IgD-negative memory B cell (primary cell): Measurements from ENCODE around the gene PCCA. TPM values are rescaled to one million over a fixed set of nuclear protein-coding genes. Genes with fewer than 3 reads are reported as not detected.
"Not testable (repeated sequence)": the region's sequence is repeated elsewhere in the genome, so short reads cannot be mapped to it uniquely, and the experiment has no call there.

Experiments
- H3K27ac Mint-ChIP-seq, 3 donors: one replicate each; pipeline ENCODE4 v1.8.0; 2020 to 2022; ENCODE audit warnings: mild to moderate bottlenecking in 3 of 3, mixed read lengths in 3 of 3, moderate library complexity in 1 of 3
- H3K27me3 Mint-ChIP-seq: one replicate; pipeline ENCODE4 v1.8.0; 2021; ENCODE audit warnings: mixed read lengths
- H3K36me3 Mint-ChIP-seq: one replicate; pipeline ENCODE4 v1.8.0; 2020; ENCODE audit warnings: mild to moderate bottlenecking, mixed read lengths
- H3K4me1 Mint-ChIP-seq, 3 donors: one replicate each; pipeline ENCODE4 v1.8.0; 2020 to 2022; ENCODE audit warnings: mixed read lengths in 3 of 3, mild to moderate bottlenecking in 1 of 3
- H3K4me3 Mint-ChIP-seq, 4 donors: one replicate each; pipeline ENCODE4 v1.8.0; 2020 to 2022; ENCODE audit warnings: mild to moderate bottlenecking in 4 of 4, mixed read lengths in 4 of 4, moderate library complexity in 3 of 4
- H3K9me3 Mint-ChIP-seq, 3 donors: one replicate each; pipeline ENCODE4 v1.8.0; 2020 to 2021; ENCODE audit warnings: mixed read lengths in 3 of 3, mild to moderate bottlenecking in 1 of 3
- polyA plus RNA-seq: library from polyadenylated mRNA; unstranded; fragments of 300-500 nt; fragmentation: Illumina TruSeq; gene quantifications from one replicate; pipeline ENCODE4 v1.2.3, GENCODE V29; 2021

The PCCA gene
- polyA plus RNA-seq, 1 donor from 2014 or later = 8.5 TPM

DNA sequence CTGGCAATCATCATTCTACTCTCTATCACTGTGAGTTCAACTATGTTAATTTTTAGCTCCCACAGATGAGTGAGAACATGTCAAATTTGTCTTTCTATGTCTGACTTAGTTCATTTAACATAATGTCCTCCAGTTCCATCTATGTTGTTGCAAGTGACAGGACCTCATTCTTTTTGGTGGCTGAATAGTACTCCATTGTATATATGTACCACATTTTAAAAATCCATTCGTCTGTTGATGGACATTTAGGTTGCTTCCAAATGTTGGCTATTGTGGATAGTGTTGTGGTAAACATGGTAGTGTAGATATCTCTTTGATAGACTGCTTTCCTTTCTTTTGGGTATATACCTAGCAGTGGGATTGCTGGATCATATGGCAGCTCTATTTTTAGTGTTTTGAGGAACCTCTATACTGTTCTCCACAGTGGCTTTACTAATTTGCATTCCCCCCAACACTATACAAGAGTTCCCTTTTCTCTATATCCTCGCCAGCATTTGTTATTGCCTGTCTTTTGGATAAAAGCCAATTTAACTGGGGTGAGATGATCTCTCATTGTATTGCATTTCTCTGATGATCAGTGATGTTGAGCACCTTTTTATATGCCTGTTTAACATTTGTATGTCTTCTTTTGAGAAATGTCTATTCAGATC lies 124.1 kb downstream of the PCCA start:
- peaks cover 10 to 18% (median 15%) of the 10 kb centered on the region in 3 donors for H3K4me1 Mint-ChIP-seq
- no peak overlapping the region for H3K27ac Mint-ChIP-seq
- H3K36me3 Mint-ChIP-seq = peaks cover 12% of the 10 kb centered on the region
- no peaks in the 10 kb centered on the region for H3K27me3 Mint-ChIP-seq
- peaks cover 0 to 7% (median 5%) of the 10 kb centered on the region in 3 donors for H3K9me3 Mint-ChIP-seq
- H3K4me3 Mint-ChIP-seq = no peak overlapping the region

DNA sequence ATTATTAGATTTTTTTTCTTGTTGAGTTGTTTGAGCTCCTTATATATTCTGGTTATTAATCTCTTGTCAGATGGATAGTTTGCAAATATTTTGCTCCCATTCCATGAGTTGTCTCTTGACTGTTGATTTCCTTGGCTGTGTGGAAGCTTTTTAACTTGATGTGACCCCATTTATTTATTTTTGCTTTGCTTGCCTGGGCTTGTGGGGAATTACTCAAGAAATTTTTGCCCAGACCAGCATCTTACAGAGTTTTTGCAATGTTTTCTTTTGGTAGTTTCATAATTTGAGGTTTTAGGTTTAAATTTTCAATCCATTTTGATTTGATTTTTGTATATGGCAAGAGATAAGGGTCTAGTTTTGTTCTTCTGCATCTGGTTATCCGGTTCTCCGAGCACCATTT lies 124.7 kb downstream of the PCCA start:
- Mint-ChIP-seq H3K27me3 (no peaks in the 10 kb centered on the region), H3K4me1 (peaks cover 10 to 18% (median 15%) of the 10 kb centered on the region in 3 donors), H3K9me3 (peaks cover 0 to 7% (median 5%) of the 10 kb centered on the region in 3 donors), H3K27ac (no peak overlapping the region), H3K36me3 (peaks cover 12% of the 10 kb centered on the region), H3K4me3 (no peak overlapping the region)

DNA sequence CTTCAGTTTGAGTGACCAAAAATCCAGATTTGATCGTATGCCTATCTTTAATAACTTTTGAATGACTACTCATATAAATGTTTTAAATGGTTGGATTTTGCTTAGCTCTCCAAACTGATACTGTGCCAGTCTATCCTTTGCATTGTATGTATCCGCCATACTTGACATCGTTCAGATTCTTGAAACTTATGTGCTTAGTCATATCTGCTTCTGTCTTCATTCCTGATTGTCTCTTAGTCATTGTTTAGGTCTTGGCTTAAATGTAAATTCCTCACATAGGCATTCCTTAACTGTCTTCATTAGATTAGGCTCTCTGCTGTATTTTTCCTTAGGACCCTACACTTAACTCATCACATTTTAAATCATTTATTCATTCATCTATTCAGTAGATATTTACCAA lies 126.0 kb downstream of the PCCA start:
- peaks cover 0 to 7% (median 5%) of the 10 kb centered on the region in 3 donors for H3K9me3 Mint-ChIP-seq
- no peak overlapping the region for H3K27ac Mint-ChIP-seq
- H3K4me3 Mint-ChIP-seq = no peak overlapping the region
- H3K27me3 Mint-ChIP-seq = no peaks in the 10 kb centered on the region
- H3K4me1 Mint-ChIP-seq = peaks cover 10 to 18% (median 15%) of the 10 kb centered on the region in 3 donors
- peaks cover 17% of the 10 kb centered on the region for H3K36me3 Mint-ChIP-seq

DNA sequence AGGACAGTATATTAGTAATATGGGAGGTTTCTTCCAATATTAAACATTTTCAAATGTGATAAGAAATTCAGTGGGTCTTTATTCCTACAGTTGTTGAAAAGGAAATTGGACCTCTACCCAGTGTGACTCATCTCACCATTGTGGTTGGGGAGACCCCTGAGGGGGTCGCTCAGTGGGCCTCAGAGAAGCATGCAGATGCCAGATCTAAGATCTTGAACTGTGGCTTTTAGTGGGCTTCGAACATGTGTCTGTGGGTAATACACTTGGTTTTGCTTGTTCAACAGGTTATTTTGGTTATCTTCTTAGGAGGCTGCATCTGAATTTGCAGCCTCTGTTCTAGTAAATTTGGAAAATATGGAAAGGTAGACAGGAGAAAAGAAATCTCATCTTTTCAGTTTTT lies 132.3 kb downstream of the PCCA start:
- H3K9me3 Mint-ChIP-seq = no peaks in the 10 kb centered on the region
- peaks cover 24% of the 10 kb centered on the region for H3K36me3 Mint-ChIP-seq
- H3K4me3 Mint-ChIP-seq = no peak overlapping the region
- no peaks in the 10 kb centered on the region for H3K4me1 Mint-ChIP-seq
- no peaks in the 10 kb centered on the region for H3K27me3 Mint-ChIP-seq
- H3K27ac Mint-ChIP-seq = no peak overlapping the region

DNA sequence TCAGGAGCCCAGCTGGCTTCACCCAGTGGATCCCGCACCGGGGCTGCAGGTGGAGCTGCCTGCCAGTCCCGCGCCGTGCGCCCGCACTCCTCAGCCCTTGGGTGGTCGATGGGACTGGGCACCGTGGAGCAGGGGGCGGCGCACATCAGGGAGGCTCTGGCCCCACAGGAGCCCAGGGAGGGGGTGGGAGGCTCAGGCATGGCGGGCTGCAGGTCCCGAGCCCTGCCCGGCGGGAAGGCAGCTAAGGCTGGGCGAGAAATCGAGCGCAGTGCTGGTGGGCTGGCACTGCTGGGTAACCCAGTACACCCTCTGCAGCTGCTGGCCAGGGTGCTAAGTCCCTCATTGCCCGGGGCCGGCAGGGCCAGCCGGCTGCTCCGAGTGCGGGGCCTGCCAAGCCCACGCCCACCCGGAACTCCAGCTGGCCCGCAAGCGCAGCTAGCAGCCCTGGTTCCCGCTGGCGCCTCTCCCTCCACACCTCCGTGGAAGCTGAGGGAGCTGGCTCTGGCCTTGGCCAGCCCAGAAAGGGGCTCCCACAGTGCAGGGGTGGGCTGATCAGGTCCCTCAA lies 135.2 kb downstream of the PCCA start:
- H3K9me3 Mint-ChIP-seq, H3K27me3 Mint-ChIP-seq, H3K27ac Mint-ChIP-seq, H3K4me3 Mint-ChIP-seq, H3K4me1 Mint-ChIP-seq: not testable (repeated sequence)
- H3K36me3 Mint-ChIP-seq = peaks cover 22% of the 10 kb centered on the region

DNA sequence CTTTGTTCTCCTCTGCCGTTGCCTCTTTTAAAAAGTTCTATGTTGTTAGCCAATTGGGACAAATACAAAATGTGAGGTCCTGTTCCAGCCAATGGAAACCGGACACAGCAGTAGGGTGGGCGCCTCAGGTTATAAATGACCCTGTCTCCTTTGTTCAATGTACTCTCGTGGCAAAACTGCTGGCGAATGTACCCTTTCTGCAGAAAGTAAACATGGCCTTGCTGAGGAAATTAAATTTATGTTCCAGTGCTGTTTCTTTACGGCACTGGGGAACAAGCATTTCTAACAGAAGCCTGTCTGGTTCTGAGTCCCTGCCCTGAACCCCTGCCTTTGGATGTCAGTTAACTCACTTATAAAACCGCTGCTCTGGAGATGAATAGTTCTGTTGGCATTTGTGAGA lies 140.7 kb downstream of the PCCA start:
- Mint-ChIP-seq H3K4me1 (peaks cover 0 to 4% (median 0%) of the 10 kb centered on the region in 3 donors), H3K27me3 (no peaks in the 10 kb centered on the region), H3K36me3 (peaks cover 3% of the 10 kb centered on the region), H3K27ac (no peak overlapping the region), H3K9me3 (no peaks in the 10 kb centered on the region), H3K4me3 (no peak overlapping the region)

DNA sequence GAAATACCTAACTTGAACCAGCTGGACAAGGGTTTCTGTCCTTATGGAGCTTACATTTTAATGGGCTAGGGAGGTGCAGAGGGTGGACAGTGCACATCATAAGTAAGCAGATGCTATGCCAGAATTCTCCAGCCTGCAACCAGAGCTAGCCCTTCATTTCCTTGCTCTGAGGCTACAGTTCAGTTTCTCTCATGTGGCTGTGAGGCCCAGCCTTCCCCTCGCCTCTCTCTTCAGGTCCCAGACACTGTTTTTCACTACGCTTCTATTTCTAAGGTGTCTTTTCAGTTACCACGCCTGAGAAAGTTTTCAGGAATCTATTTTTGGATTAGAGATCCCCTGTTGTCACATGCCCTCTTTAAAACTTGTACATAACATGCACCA lies 141.9 kb downstream of the PCCA start:
- no peak overlapping the region for H3K4me3 Mint-ChIP-seq
- no peaks in the 10 kb centered on the region for H3K27me3 Mint-ChIP-seq
- peaks cover 3% of the 10 kb centered on the region for H3K36me3 Mint-ChIP-seq
- no peak overlapping the region for H3K27ac Mint-ChIP-seq
- H3K9me3 Mint-ChIP-seq = no peaks in the 10 kb centered on the region
- H3K4me1 Mint-ChIP-seq = peaks cover 6 to 9% (median 6%) of the 10 kb centered on the region in 3 donors

DNA sequence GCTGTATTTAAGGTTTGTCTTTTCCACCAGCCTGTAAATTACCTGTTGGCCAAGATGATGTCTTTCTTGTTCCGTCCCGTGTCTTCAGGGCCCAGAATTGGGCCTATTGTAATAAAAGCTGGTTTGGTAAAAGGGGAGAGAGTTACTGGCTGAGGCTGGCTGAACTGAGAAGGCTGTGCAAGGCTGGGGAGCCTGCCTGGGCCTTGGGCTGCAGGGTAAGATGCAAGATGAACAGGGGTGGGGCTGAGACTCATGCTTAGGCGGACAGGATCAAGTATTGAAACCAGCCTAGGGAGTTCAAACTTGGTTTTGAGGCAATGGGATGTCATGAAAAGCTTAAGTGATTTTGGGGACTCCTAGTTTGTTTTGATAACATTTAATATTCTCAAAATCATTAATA lies 142.3 kb downstream of the PCCA start:
- no peaks in the 10 kb centered on the region for H3K9me3 Mint-ChIP-seq
- H3K4me1 Mint-ChIP-seq = peaks cover 6 to 13% (median 6%) of the 10 kb centered on the region in 3 donors
- H3K4me3 Mint-ChIP-seq = no peak overlapping the region
- peaks cover 3% of the 10 kb centered on the region for H3K36me3 Mint-ChIP-seq
- no peak overlapping the region for H3K27ac Mint-ChIP-seq
- no peaks in the 10 kb centered on the region for H3K27me3 Mint-ChIP-seq

DNA sequence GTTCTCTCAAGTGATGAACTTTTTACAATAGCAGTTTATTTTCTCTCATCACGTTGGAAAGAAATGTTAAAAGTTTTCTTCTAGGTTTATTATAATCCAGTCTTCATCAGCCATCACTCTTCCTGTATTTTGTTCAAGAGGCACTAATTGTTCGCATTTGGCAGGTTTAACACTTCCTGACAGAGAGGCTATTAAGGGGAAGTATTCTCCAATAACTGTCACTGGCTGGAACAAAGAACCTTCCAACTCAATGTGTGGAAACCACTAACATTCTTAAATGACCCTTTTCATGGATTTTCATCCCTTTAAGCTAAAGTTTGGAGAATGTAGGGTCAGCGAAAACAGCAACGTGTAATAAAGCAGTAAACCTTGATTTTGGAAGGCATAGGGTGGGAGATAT lies 145.1 kb downstream of the PCCA start:
- Mint-ChIP-seq H3K27me3 (no peaks in the 10 kb centered on the region), H3K4me3 (no peak overlapping the region), H3K36me3 (peaks cover 3% of the 10 kb centered on the region), H3K9me3 (no peaks in the 10 kb centered on the region), H3K4me1 (peaks cover 6 to 20% (median 6%) of the 10 kb centered on the region in 3 donors), H3K27ac (no peak overlapping the region)

DNA sequence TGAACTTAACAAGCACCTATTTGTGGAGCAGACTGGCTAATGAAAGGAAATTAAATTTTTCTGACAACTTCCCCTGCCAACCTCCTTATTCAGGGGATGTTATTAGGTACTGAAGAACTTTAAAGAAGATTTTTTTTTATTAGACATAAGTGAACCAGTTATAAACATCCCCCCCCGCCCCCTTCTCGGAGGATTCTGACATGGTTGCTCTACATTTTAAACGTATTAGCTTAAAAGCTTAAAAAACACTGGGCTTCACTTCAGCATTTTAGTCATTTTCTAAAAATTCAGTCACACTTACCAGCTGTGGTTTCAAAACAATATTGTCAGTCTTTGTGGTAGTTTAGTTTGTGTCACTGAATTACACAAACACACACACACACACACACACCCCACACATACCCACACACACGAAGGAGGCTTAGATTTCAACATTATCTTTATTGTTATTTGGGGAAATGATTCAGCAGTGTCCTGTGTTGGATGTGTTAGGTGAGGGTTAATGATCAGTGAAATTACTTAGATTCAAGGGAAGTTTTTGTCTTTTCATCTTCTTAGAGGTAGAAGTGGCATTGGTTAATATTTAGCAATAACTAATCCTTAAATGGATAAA lies 145.7 kb downstream of the PCCA start:
- no peaks in the 10 kb centered on the region for H3K9me3 Mint-ChIP-seq
- no peak overlapping the region for H3K27ac Mint-ChIP-seq
- H3K27me3 Mint-ChIP-seq = no peaks in the 10 kb centered on the region
- no peak overlapping the region for H3K4me3 Mint-ChIP-seq
- H3K36me3 Mint-ChIP-seq = peaks cover 3% of the 10 kb centered on the region
- peaks cover 6 to 20% (median 6%) of the 10 kb centered on the region in 3 donors for H3K4me1 Mint-ChIP-seq

DNA sequence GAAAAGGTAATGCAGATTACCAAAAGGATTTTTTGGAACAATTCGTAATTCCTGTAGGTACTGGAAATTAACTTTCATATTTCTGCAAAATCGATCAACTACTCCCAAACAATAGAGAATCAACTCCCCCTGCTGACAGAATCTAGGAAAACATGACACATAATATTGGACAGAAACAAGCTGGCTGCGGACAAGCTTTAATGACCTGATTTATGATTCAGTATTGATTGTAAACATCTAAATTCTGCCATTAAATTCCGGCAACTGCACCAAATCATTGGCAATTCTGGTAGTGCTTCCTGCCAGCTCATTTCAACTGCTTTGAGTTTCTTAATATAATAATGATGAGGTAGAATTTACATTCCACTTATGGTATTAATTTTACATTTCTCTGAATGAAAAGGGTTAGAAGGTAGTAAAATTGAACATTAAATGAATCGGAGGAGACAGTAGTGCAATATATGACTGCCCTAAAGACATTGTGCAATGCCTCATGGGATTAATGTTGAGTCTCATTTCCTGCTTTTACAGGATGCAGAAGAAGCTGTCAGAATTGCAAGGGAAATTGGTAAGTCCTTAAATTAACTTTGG lies 146.5 kb downstream of the PCCA start:
- peaks cover 4% of the 10 kb centered on the region for H3K36me3 Mint-ChIP-seq
- H3K9me3 Mint-ChIP-seq = no peaks in the 10 kb centered on the region
- H3K4me1 Mint-ChIP-seq = peaks cover 6 to 20% (median 6%) of the 10 kb centered on the region in 3 donors
- peak overlapping the region in 2 of 4 donors; percentile 55 to 77 for H3K4me3 Mint-ChIP-seq
- peak overlapping the region in 1 of 3 donors; percentile 6 for H3K27ac Mint-ChIP-seq
- no peaks in the 10 kb centered on the region for H3K27me3 Mint-ChIP-seq

DNA sequence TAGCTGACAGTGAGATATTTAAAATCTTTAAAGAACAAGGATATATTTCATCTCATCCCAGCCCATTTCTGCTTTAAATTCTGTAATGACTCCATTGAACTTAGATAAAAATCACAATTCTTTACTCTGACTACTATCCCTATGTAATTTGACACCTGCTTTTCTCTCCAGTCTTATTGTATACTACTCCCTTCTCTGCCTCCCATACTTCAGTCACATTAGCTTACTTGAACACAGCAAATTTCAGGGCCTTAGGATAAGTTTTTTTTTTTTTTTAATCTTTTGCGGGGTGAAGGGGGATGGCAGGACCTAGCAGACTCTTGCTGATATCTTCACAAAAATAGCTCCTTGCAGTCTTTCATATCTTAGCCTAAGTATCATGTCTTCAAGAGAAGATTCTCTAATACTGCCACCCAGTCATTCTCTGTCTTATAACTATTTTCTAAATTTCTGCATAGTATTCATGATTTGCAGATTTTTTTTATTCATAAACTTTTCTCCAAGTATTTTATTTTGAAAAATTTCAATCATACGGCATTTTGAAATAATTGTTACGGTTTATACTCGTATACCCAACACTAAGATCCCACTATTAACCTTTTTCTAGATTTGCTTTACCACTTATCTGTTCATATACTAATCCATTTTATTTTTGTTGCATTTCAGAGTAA lies 151.4 kb downstream of the PCCA start:
- Mint-ChIP-seq H3K4me1 (peaks cover 4 to 16% (median 6%) of the 10 kb centered on the region in 3 donors), H3K9me3 (no peaks in the 10 kb centered on the region), H3K27ac (no peak overlapping the region), H3K36me3 (peaks cover 2% of the 10 kb centered on the region), H3K4me3 (no peak overlapping the region), H3K27me3 (no peaks in the 10 kb centered on the region)

DNA sequence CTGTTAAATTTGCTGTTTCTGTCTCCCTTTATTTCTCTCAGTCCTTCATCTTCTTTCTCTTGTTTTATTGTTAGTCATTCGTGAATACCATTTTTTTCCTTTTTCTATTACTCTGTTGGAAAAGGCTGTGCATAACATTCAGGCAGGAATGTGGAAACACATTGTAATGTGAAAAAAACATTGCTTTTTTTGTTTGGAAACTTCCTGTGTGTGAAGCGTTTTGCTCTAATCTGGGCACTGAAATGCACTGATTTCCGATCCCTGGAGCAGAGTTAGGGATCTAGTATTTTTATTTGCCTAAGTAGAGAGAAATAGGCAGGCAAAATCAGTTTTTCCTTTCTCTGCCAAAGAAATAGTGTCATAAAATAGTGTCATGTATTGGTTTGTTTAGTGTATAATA lies 155.5 kb downstream of the PCCA start:
- Mint-ChIP-seq H3K27me3 (no peaks in the 10 kb centered on the region), H3K27ac (no peak overlapping the region), H3K9me3 (peaks cover 0 to 5% (median 5%) of the 10 kb centered on the region in 3 donors), H3K4me1 (no peaks in the 10 kb centered on the region), H3K36me3 (peaks cover 5% of the 10 kb centered on the region), H3K4me3 (no peak overlapping the region)

DNA sequence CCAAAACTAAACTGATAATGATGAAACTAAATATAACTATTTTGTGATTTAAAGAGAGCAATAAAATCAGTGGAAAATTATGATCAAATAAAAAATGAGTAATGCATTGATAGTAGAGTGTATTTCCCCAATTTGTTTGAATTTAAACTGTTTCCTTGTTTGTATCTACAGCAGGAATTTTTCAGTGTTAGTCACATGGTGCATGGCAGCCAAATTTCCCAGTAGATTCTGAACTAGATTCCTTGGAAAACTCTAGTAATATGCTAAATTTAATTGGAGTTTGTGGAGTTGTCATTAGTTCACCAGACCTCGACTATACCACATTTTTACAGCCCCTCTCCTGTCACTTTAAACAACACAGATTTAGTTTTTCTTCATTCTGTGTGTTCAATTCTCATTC lies 156.2 kb downstream of the PCCA start:
- Mint-ChIP-seq H3K4me3 (no peak overlapping the region), H3K27me3 (no peaks in the 10 kb centered on the region), H3K36me3 (peaks cover 3% of the 10 kb centered on the region), H3K9me3 (peaks cover 0 to 5% (median 5%) of the 10 kb centered on the region in 3 donors), H3K27ac (no peak overlapping the region), H3K4me1 (no peaks in the 10 kb centered on the region)

DNA sequence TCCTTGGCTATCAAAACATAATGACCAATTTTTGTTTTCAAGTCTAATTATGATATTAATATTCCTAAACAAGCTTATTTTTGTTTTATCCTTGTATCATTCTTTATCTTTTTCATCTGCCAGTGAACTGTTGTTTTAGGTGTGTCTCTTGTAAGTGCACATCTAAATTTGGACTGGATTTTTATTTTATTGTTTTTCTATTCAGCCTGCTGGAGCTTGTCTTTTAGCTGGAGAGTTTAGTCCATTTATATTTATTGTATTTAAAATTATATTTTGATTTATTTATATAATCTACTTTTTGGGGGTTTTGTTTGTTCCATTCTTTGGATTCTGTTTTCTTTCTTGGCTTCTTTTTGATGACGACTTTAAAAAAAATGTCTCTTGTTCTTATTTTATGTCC lies 159.0 kb downstream of the PCCA start:
- Mint-ChIP-seq H3K4me3 (no peak overlapping the region), H3K9me3 (peaks cover 0 to 5% (median 5%) of the 10 kb centered on the region in 3 donors), H3K4me1 (no peaks in the 10 kb centered on the region), H3K27me3 (no peaks in the 10 kb centered on the region), H3K36me3 (peaks cover 3% of the 10 kb centered on the region), H3K27ac (no peak overlapping the region)
